ENCODE results near the gene RIPPLY2.
"Not testable (repeated sequence)": the region's sequence is repeated elsewhere in the genome, so short reads cannot be mapped to it uniquely, and the experiment has no call there.

The RIPPLY2 gene

DNA sequence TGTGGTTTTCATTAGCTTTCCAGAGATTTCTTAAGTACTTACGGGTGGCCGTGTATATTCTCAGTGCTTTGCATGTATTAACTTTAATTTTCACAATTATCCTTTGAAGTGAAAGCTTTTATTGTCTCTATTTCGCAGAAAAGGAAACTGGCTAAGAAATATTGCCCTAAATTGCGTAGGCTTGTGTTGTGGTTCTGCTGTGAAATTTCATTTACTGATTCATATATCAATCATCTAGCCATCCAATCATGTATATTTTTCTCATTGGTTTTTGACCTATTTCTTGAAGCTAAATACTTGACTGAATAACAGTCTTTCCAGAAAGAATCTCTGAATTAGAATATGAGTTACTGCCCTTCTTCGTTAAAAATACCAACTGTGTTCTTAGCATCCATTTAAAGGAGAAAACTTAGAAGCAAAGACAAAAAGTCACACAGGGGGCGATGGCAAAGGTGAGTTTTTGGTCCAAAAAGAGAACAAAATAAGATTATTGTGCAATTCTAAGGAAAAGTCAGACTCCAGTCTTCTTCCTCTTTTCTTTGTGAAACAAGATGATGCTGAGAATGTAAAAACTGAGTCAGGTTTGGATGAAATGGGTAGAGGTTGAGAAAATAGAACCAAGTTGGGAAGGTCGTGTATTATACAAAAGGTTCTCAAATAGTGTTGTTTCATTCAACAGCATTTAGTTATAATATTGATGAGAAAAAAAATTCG lies 7.8 kb downstream of the RIPPLY2 start:
- DNase-seq, result no peak

DNA sequence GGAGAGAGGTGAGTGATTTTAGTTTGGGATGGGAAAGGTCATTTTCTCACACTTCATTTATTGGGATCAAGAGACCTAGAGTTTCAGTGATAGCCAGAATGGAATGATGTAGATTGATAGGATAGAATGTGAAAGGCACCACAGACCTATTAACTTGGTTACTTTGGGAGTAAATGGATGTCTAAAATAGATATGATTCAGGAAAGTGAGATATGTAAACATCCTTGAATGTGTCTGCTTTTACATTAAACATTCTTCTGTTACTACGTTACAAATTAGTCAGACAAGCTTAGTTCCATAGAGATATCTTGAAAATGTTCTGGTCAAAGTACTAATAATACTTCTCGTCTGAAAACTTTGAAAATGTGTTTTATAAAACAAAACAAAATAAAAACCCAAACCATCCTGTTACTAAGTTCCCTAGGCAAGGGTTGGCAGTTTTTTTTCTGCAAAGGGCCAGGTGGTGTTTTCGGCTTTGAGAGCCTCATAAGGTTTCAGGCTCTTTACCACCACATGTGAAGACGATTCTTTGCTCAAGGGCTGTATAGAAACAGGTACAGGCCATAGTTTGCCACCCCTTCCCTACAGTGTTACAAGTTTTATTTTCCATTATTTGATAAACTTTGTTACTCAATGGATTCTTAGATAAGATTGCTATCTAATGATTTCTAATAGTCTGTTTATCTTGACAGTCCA lies 9.8 kb downstream of the RIPPLY2 start:
- DNase-seq, result no peak

DNA sequence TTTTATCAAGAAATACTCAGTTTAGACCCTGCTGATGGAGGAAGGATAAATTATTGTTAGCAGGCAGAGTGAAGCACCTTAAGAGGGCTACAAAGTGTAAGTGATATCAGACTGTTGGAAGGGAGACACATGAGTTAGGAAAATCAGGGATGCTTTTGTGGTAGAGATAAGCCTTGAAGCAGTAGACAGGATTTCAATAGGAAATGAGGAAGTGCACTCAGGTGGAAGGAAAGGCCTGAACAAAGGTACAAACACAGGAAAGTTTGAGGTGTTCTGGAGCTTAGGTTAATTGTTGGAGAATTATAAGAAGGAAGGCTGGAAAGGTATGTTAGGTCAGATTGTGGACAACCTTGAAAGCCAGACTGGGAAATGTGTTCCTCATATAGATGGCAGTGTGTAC lies 13.9 kb downstream of the RIPPLY2 start:
- no peak for DNase-seq

DNA sequence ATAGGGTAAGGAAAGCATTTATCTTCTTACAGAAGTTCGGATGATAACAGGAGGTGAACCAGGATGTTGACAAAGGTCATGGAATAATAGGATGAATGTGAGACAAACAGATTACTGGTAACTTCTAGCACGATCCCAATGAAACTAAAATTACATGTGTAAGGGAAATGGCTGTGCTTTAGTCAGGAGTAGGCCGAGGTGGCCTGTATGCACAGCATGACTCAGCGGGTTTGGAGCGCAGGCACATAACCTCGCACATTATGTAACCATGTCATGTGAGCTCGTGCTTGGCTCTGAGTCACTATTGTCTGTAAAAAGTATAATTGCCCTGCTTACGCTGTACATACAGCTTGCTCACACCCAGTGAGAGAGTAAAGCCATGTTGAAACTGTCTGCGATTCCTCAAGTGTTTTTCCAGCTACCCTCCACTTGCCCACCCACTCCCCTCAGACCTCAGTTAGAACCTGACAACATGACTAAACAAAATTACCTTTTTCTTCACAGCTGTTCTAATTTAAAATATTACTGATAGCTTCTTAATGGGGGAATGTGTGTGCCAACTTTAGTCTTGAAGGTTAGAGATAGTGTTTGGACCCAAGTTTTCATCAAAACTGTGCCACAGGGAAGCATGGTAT lies 14.5 kb downstream of the RIPPLY2 start:
- no peak for DNase-seq

DNA sequence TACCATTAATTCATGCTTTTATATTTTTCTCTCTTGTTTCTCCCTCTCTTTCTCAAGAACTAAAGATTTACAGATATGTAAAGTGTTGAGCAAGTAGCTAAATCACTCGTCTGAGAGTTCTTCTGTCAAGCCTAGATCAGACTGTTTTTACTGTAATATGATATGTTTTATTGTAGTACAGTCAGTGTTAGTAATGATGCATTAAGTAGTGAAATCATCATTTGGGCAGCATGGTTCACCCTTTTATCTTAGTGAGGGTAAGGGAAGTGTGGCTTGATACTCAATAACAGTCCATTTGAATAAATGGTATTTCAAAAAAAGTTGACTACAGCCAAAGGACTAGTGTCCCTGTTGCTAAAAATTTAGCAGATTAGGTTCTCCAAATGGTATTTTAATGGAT lies 15.5 kb downstream of the RIPPLY2 start:
- DNase-seq, result no peak

DNA sequence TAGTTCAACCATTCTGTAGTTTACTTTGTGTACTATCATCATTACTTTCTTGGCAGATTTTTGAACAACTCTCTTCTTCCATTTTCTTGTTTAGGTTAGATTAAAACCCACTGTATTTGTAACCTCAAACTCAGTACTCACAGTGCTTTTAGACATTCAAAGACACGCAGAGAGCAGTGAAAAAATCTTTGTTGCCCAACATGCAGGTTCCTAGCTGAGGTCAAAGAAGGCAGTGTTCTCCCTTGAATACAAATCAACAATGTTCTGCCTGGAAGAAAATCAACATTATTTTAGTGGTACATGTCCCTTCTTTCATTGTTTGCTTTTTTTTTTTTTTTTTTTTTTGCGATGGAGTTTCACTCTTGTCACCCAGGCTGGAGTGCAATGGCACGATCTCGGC lies 17.5 kb downstream of the RIPPLY2 start:
- DNase-seq, result no peak

DNA sequence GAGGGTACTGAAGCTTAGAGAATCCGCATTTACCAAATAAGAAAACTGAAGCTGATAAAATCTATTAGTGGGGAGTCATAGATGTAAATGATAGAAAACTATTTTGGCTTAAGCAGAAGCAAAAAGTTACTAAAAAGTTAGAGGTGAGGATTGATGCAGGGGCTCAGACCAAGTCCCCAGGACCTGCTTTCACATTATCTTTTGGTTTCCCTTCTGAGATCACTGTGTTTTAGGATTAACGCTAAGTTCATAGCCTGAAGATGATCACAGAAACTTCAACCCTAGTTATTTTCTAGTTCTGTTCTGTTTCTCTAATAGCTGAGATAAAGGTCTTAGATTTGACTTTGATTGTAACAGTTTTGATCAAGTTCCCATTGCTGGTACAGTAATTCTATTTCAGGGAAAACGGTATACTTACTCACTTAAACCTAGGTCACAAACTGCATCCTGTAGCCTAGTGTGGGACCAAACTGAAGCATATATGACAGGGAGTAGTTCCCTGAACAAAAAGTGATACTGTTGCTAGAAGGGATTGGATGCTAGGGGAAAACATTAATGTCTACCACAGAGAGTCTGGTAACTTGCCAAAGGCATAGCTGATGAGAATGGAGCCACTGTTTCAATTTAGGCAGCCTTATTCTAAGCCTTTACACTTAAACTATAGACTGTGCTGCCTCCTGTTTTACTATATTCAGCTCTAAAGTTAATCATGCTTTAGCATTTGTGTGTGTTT lies 19.4 kb downstream of the RIPPLY2 start:
- DNase-seq, result no peak

DNA sequence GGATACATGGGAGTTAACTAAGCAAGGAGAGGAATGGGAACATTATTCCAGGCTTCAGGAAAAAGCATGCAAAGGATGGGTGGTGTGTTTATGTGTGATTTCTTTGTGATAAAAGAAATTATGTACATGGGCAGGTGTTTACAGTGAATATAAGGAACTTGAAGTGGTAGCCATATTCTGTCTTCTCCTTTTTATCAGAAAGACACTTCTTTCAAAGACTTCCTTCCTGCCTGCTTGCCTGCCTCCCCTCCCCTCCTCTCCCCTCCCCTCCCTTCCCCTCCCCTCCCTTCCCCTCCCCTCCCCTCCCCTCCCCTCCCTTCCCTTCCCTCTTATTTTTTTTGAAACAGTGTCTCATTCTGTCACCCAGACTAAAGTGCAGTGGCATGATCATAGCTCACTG lies 20.7 kb downstream of the RIPPLY2 start:
- DNase-seq, result no peak

DNA sequence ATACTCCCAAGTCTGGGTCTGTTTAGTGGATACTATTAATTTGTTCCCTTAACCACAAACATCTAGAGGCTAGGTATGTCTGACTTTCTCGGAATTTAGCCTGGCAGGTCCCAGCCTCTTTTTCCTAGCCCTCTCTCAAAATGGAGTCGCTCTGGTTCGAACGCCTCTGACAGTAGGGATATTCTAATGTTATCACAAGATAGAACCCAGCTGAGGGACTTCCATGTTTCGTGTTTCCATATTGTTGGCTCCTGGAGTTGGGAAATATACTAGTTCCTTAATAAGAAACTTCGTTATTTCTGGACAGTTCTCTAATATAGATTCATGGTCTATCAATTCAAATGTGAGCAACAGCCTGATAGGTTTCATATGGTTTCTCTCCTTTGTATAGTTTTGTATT lies 22.7 kb downstream of the RIPPLY2 start:
- DNase-seq, result no peak

DNA sequence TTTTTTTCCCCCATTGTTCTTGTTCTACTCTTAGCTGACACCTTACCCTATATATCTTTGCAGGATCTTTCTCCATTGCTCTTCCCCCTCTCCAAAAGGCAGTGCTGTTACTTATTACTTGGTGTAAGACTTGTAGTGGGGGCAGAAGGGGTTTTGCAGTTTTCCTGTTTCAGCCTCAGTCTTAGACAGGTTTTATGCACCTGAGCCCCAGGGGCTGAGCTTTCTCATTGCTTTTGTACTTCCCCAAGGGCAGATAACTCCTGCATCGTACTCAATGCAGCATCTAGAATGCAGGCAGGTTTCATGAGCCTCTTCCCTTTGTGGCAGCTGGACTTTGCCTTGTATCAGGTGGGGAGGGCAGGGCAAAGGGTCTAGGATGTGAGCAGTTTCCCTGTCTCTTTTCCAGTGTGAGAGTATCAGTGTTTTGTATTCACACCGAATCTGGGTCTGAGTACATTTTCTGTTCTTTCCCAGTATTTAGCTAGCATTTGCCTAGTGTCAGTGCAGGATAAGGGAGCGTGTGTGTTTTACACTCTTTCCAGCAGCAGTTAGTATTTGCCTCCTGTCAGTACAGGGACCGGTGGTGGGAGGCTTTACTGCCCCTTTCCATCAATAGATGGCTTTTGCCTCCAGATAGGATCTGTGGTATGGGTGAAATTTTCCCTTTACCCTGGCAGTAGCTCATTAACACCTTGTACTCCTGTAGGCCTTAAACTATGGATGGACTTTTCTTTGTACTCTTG lies 25.9 kb downstream of the RIPPLY2 start:
- DNase-seq, result no peak

DNA sequence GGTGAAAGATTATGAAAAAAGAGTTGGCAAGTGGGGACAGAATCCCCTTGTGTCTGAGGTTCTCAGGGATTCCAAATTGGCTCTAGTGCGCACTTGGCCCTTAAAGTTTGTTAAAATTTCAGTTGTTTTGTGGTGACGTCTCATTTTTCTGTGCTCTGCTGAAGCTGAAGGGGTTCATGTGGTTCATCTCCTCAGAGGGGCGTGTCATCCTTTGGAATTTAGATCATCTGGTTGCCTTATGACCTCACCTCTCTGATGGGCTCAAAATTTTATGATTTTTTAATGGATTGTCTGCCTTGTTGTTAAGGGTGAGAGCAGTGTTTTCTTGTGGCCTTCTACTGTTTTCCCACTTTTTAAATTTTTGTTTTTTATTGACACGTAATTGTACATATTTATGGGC lies 26.6 kb downstream of the RIPPLY2 start:
- no peak for DNase-seq

DNA sequence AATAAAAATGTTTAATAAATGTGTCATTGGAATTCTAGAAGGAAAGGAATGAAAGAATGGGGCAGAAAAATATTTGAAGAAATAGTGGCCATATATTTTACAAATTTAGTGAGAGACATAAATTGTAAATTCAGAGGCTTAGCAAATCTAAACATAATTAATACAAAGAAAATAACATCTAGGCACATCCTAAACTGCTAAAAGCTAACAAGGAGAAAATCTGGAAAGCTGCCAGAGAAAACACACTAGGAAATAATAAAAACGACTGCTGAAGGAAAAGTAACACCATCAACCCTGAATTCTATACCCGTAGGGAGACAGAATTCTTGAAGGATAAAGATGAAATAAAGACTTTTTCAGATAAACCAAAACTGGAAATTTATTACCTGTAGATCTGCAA lies 30.1 kb downstream of the RIPPLY2 start:
- no peak for DNase-seq

DNA sequence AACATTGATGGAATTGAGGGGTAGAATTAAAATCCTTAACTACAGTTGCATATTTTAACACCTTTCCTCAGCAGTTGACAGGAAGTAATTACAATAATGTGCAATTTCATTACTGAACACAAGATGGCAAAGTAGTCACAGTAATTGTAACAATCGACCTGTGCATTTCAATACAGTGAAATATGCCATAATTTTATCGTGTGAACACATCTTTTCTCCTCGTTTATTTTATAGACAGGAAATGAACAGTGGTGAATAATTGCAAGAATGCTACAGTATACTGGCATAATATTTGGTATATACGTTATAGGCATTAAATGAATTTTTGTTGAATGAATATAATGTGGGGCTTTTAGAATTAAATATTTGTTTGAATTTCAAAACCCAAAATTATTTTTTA lies 31.4 kb downstream of the RIPPLY2 start:
- no peak for DNase-seq

DNA sequence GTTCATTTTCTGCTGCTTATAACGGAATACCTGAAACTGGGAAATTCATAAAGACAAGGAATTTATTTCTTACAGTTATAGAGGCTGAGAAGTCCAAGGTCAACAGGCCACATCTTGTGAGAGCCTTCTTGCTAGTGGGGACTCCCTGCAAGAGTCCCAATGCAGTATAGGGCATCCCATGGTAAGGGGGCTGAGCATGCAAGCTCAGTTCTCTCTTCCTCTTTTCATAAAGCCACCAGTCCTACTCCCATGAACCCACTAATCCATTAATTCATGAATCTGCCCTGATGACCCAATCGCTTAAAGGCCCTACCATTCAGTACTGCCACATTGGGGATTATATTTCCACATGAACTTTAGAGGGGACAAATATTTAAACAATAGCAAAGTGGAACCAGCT lies 32.8 kb downstream of the RIPPLY2 start:
- no peak for DNase-seq

DNA sequence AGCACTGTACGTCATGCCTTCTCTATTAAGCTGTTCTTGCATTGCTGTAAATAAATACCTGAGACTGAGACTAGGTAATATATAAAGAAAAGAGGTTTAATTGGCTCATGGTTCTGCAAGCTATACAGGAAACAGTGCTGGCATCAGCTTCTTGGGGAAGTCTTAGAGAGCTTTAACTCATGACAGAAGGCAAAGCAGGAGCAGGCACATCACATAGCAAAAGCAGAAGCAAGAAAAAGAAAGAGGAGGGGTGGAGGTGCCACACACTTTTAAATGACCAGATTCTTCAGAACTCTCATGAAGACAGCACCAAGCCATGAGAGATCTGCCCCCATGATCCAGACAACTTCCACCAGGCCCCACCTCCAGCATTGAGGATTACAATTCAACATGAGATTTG lies 36.5 kb downstream of the RIPPLY2 start:
- DNase-seq, result no peak

DNA sequence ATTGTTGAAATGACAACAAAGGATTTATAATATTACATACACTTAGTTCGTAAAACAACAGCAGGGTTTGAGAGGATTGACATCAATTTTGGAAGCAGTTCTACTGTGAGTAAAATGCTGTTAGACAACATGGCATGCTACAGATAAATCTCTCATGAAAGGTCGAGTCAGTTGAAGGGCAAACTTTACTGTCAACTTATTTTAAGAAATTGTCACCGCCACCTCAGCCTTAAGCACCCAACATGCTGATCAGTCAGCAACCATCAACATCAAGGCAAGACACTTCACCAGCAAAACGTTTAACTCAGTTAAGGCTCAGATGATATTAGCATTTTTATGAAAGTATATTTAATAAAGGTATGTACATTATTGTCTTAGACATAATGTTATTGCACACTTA lies 37.4 kb downstream of the RIPPLY2 start:
- DNase-seq, result no peak

DNA sequence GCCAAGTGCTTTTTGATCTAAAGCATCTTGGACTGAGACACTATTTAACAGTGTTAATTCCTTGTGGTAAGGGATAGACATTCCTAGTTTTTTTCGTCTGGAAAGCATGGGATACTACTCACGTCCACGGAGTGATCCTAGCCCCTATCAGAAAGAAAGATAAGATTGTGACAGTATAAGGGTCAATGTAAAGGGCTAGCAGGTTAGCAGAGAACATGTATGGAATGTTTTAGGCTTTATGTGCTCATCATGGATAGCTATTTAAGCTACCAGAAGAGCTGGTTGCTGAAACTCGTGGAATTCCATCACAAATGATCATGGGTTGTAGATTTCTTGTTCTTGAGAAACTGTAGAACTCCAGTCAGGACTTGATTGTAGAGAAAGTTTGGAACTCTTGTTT lies 38.4 kb downstream of the RIPPLY2 start:
- no peak for DNase-seq

DNA sequence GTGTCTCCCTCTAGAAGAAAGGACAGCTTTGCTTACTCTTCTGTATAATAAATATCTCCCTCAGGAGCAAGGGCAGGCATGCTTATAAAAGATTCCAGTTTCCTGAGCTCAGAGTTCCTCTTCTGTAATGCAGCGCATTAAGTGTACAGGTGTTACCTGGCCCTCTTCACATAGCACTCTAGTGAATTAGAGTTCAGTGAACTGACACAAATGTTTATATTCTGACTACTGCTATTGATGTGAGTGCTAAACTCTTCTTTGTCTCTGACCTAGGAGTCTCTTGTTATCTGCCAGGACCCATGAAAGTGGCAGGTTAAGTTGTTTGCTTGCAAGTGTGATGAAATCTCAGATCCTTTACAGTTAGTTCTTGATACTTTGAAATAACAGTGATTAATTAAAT lies 39.9 kb downstream of the RIPPLY2 start:
- DNase-seq, result no peak

DNA sequence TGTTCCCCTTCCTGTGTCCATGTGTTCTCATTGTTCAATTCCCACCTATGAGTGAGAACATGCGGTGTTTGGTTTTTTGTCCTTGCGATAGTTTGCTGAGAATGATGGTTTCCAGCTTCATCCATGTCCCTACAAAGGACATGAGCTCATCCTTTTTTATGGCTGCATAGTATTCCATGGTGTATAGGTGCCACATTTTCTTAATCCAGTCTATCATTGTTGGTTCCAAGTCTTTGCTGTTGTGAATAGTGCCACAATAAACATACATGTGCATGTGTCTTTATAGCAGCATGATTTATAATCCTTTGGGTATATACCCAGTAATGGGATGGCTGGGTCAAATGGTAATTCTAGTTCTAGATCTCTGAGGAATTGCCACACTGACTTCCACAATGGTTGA lies 43.9 kb downstream of the RIPPLY2 start:
- not testable (repeated sequence) for DNase-seq

DNA sequence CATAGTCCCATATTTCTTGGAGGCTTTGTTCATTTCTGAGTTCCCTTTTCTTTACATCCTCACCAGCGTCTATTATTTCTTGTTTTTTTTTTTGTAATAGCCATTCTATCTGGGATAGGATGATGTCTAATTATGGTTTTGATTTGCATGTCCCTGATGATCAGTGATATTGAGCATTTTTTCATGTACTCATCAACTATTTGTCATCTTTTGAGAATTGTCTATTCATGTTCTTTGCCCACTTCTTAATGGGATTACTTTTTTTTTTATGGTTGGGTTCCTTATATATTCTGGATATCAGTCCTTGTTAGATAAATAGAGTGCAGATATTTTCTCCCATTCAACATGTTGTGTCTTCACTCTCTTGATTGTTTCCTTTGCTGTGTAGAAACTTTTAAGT lies 48.5 kb downstream of the RIPPLY2 start:
- no peak for DNase-seq

DNA sequence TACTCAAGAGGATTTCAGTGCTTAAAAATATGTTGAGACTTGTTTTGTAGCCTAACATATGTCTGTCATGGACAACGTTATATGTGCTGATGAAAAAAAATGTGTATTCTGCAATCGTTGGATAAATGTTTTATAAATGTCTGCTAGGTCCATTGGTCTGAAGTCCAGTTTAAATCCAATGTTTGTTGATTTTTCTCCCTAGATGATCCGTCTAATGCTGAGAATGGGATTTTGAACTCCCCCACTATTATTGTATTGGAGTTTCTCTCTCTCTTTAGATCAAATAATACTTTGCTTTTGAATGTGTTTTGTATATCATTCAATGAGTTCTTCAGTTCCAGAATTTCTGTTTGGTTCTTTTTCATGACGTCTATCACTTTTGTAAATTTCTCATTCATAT lies 51.2 kb downstream of the RIPPLY2 start:
- no peak for DNase-seq

DNA sequence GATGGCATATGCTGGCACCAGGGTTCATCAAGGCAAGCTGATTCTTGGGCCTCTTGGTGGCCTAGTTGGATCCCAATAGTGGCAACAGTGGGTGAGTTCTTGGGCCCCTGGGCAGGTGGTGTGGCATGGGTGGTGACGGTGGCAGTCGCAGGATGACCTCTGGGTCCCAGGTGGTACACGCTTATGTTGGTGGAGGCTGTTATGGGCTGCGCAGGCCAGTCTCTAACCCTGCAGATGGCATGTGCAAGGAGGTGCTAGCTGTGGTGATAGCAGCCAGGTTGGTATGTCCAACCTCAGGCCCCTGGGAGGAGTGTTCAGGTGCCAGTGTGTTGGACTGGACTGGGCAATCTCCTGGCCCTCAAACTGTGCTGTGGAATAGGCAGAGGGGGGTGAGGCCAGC lies 52.5 kb downstream of the RIPPLY2 start:
- DNase-seq, result no peak
